DMS53 treated with DMSO at 0.1 percent for 48 hours (cell line): ENCODE results near the gene YKT6.
A peak's percentile ranks its signal among the peaks of the same experiment; 100 is the strongest.
"Not testable (repeated sequence)": the region's sequence is repeated elsewhere in the genome, so short reads cannot be mapped to it uniquely, and the experiment has no call there.

Source experiments
- DNase-seq: peaks from one replicate; lab custom pipeline; 2025; ENCODE audit not compliant: unreplicated experiment; lab: John Stamatoyannopoulos, UW

The YKT6 gene

DNA sequence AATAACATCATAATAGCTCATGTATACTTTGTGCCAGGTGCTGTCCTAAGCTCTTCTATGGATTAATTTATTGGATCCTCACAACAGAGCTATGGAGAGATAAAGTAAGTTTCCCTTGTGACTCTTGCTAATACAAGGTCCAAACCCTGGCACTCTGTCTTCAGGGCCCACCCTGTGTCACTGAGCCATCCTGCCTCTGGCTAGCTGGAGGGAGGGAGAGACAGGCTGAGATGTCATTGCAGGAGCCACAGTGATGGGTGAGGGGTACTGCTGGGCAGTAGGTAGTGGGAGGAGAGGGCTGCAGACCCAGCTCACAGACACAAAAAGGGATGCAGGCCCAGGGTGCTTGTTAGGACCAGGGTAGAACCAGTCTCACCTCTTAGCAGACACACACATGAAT, 28.4 kb upstream of the YKT6 start:
- no peak for DNase-seq

DNA sequence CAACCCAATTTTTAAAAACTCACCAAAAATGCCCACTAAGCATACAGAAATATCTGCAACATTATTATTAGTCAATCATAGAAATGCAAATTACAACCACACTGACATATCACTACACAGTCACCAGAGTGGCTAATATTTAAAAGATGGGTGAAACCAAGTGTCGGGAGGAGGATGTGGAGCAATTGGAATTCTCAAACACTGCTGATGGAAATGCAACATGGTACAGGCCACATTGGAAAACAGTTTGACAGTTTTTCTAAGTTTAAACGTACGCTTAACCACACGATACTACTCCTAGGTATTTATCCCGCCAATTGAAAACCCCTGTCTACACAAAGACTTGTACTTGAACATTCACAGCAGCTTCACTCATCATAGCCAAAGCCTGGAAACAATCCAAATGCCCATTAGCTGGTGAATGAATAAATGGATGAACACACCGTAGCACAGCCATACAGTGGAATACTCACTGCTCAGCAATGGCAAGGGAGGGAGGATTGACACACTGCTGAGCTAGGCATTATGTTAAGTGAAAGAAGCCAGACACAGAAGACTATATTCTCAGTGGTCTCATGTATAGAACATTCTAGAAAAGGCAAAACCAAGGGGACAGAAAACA, 27.9 kb upstream of the YKT6 start:
- DNase-seq, result no peak

DNA sequence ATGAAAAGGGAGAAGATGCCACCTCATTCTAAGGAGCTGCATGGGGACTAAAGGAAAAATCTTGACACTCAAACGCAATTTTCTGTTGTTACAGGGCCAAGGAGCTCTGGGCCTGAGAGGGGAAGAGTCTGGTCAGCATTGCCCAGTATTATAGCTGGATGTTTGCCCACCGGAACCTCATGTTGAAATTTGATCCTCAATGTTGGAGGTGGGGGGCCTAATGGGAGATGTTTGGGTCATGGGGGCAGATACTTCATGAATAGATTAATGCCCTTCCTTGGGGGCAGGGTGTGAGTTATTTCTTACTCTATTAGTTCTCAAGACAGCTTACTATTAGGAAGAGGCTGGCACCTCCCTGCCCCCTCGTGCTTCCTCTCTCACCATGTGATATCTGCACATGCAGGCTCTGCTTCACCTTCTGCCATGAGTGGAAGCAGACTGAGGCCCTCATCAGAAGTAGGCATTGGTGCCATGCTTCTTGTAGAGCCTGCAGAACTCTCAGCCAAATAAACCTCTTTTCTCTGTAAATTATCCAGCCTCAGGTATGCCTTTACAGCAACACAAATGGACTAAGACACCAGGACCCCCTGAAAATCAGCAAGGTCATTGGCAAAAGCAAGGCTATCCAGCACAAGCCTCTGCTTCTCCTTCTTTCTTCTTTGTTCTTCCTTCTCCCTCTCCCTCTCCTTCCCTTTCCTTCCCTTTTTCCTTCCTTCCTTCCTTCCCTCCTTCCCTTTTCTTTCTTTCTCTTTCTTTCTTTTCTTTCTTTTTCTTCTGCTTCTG, 26.7 kb upstream of the YKT6 start:
- no peak for DNase-seq

DNA sequence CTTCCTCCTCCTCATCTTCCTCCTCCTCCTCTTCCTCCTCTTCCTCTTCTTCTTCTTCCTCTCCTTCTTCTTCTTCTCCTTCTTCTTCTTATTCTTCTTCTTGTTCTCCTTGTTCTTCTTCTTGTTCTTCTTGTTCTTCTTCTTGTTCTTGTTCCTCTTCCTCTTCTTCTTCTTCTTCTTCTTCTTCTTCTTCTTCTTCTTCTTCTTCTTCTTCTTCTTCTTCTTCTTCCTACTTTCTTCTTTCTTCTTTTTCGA, 26.2 kb upstream of the YKT6 start:
- DNase-seq, result not testable (repeated sequence)

DNA sequence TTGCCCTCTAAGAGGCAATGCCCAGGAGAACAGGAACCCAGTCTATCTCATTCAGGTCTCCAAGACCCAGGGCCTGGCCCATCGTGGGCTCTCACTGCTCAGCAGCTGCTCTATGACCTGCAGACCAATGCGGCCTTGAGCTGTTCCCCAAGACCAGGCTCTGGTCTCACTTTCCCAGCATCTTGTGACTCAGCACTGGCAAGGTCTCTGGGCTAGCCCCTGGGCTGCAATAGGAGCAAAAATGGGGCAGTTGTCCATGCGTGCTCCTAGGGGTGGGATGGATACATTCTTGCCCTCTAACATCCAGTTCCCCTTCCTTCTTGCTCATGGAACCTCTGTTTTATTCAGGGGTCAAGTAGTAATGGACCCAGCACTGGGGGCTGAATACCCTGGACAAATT, 25.0 kb upstream of the YKT6 start:
- DNase-seq, result no peak

DNA sequence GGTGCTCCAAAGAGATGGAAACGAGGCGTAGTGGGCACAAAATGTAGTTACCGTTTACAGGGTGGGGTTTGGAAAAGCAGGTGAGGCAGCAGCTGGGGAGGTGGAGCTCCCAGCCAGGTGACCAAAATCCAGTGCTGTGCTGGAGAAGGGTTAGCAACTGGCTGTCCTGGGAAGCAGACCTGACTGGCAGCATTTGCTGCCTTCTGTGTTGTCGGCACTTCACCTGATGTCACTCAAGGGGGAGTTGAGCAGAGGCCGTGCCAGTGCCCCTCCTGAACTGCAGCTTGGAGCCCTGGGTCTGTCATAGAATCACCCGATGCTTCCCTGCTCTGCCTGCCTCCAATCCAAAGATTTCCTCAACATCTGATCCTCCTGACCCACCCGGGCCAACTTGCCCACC, 24.3 kb upstream of the YKT6 start:
- no peak for DNase-seq

DNA sequence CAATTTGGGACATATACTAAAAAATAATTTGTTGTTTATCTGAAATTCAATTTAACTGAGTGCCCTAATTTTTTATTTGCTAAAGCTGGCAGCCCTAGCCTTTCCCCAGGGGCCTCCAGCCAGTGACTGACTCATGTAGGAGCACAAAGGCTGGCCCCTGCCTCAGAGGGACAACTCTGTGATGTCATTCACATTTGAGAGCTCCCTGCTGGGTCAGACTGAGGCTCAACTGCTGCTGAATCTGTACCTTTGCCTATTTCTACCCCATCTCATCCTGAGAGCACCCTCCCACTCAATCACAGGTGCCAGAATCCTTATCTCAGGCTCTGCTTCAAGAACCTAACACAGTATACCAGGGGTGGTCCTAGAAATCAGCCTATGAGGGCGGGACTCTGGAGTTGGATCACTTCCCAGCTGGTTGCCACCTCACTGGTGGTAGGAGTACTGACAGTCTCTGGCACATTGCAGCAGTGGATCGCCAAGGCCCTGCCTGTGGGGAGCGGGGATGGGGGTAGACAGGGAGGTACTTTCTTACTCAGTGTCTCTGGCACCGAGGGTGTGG, 23.1 kb upstream of the YKT6 start:
- no peak for DNase-seq

DNA sequence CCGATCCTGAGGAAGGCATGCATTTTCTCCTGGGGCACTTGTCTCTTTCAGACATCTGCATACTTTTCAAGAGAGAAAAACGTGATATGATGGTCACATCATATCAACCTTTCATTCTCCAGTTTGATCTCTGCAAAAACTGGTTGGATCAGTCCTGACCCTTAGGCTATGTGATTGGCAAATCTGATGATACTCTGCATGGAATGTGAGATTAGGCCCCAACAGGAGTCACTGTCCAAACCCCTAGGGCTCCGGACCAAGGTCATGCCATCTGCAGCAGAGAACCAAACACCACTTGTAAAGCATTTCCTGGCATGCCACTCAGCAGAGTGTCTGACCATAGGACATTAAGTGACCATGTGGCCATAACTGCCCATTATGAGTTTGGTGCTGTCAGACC, 20.1 kb upstream of the YKT6 start:
- DNase-seq, result no peak

DNA sequence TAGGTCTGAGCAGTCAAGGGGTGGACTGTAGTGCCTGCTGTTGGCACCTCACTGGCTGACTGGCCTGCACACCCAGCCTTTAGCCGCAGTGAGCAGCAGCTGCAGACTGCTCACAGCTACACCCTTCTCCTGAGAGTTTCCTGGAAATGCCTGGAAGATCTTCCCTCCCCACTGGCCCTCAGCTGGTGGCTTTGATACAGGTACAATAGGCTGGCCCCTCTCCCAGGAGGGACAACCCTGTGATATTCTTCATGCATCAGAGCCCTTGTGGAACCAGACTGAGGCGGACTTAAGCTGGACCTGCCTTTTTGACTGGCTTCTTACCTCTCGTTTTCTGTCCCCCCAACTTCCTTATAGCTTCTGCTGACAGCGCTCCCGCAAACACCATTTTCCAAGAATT, 18.0 kb upstream of the YKT6 start:
- DNase-seq, result no peak

DNA sequence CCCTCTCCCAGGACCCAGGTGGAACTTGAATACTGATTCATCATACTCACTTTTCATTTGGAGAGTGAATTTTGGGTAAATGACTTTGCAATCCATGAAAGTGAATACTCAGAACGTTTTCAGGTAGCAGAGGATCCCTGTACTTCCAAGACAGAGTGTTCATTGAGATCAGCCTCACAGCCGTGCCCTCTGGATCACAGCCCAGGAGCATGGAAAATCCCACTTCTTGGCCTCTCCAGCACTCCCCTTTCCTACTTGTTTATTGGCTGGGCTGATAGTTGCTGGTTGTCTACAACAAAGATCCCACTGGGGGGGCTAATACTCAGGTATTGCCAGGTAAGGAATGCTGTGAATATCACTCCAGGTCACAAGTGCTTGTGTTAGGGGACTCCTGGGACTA, 17.4 kb upstream of the YKT6 start:
- no peak for DNase-seq

DNA sequence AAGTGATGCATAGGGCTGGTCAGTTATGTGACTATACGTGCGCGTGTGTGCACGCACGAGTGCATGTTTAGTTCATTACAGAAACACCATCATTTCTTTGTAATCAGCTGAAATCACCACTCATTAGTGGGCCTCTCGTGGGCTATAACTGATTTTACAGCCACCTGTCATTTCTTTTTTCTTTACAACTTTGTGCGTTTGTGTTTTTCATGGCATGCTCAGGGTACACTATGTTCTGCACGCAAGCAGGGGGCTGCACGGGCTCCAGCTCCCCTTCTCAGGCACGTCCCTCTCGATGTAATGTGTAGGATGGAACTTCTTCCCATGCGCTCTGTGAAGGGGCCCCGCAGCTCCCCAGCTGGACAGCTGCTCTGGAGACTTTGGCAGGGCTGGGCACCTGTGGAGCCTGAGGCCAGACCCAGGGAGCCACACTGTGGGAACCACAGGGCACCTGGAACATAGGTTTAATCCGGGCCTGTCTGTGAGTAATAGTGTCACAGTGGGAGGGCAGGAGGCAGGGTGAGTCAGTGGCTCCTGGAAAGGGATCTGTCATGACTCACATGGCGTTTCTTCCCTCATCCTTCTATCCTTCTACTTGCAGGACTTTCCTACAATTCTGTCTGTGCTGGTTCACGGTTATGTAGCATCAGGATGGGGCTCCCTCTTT, 16.4 kb upstream of the YKT6 start:
- peak; percentile 13 for DNase-seq

DNA sequence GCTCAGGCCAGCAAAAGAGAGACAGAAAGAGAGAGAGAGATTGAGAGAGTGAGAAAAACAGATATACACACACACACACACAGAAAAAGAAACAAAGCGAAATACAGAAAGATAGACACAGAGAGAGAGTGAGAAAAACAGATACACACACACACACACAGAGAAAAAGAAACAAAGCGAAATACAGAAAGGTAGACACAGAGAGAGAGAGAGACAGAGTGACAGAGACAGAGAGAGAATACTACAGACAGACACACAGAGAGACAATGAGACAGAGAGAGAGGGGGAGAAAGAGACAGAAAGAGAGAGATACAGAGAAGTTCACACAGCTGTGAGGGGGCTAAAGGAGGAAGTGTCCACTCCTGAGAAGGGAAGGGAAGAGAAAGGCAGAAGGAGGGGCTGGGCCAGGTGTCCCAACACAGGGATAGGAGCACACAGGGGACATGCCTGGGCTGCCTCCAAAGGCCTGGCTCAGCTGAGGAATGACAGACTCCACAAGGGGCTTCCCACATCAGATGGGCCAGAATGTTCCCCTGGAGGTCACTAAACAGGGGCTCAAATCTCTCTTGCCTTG, 15.8 kb upstream of the YKT6 start:
- no peak for DNase-seq

DNA sequence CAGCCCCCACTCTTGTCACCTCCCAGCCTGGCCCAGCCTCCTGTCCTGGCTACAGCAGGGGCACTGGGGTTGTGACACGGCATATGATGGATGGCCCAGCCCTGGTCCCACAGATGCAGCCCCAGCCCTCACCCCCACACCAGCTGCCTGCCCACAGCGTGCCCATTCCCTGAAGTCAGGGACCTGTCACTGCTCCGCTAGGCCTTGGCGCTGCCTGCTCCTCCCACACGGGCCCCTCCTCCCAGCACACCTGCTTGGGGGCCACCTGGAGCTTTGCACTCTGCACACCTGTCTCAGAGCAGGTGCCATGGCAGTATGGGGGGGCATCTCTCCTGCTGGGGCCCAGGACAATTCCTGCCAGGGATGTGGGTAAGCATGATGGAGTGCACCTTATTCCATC, 15.0 kb upstream of the YKT6 start:
- DNase-seq, result no peak

DNA sequence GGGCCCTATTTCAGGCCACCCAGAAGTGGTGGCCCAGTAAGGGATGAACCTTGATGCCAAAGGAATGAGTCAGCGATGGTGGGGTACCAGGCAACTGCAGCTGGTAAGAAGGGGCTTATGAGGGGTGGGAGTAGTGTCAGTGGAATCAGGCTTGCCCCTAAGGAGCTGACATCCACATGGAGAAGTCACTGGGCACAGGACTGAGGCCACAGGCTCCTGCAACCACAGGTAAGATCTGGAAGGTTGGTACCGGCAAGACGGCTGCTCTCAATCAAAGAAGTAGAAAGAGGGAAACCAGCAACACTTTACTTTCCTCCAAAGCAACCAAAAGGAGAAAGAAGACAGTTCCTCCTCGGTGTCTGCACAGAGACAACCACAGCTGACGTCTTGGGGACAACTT, 14.0 kb upstream of the YKT6 start:
- no peak for DNase-seq

DNA sequence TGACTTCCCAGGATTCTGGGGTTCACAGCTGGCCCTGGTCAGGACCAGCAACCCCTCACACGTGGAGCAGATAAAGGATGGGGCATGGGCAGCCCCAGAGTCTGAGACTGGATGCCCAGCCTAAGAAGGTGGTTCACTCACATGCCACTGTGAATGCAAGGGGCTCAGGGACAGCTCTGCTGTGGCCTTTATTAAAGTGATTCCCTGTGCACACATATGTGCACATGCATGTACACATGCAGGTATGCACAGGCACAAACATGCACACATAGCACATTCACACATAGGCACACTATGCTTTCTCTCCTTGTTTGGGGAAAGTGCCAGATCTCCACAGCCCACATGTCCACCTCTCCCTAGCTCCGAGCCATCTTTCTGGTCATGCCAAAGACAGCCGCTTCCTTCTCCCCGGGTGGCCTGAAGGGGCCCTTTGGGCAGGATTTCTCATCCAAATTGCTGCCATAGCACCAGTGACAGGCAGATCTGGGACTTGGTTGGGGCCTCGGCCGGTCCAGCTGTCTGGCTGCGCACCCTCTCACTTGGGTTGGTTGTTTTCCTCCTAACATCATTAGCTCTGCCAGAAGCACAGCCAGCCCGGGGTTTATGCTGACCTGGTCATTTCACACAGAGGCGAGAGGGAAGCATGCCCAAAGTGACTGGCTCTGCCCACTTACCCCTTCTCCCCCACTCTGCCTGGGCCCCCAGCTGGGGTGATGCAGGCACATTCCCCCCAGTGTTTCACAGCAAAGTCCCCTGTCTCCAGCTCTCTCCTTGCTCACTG, 13.0 kb upstream of the YKT6 start:
- no peak for DNase-seq

DNA sequence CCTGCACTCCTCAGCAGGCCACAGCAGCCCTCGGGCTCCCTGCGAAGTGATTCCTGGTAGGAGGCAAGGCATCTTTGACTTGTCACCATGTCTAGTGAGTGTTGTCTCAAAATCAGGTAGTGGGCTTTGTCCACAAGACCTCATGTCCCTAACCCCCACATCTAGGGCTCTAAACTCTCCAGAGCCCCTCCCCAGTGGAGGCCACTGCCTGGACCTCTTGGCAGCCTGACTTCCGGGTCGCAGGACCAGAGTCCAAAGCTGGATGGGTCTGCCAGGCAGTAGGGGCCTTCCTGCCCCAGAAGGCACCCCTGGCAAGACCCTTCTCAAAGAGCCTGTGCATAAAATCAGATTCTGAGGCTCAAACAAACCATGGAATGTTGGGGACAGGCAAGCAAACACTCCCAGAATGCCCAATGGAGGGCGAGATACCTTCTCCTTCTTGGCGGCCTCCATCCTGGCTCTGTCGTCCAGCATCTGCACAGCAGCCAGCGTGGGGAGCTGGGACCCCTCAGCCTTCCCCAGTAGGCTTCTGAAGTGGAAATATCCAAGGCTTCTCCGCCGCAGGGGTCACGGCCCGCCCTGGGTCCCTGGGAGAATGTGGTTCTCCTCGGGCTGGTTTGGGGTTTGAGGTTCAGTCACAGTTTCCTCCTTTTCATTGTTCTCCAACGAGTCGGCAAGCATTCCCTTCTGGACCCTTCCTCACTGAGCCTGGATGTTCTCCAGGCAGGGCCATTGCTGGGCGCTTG, 12.1 kb upstream of the YKT6 start:
- DNase-seq, result no peak

DNA sequence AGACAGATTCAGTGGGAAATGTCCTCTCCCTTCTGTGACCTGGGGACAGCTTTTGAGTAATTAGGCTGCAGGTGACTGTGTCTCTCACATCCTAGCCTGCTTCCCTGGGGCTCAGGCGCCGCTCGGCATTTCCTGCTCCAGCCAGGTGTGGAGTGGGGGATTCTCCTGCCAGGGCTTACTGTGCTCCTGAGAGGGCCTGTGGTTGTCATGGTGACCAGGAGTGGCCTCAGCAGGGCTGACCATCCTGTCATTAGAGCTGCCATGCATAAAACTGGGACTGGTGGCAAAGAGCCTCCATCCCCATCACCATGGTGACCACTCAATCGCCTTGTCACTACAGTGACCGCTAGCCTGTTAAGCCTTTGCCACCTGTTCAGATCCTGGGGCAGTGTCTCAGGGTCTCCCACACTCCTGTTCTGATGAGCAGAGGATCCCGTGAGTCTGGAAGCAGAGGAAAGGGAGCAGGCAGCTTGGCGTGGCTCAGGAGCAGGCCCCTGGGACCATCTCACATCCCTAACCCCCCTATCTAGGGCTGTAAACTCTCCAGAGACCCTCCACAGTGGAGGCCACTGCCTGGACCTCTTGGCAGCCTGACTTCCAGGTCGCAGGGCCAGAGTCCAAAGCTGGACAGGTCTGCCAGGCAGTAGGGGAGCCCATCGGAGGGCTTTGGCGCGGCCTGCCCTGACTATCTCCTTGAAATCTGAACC, 11.3 kb upstream of the YKT6 start, which contains the start of gene GCK:
Gene GCK, minus strand, starts transcription at position 154 of the 707 bp plus-strand sequence. CDS start 486 bp downstream, outside the sequence.
- peak; percentile 30 for DNase-seq

DNA sequence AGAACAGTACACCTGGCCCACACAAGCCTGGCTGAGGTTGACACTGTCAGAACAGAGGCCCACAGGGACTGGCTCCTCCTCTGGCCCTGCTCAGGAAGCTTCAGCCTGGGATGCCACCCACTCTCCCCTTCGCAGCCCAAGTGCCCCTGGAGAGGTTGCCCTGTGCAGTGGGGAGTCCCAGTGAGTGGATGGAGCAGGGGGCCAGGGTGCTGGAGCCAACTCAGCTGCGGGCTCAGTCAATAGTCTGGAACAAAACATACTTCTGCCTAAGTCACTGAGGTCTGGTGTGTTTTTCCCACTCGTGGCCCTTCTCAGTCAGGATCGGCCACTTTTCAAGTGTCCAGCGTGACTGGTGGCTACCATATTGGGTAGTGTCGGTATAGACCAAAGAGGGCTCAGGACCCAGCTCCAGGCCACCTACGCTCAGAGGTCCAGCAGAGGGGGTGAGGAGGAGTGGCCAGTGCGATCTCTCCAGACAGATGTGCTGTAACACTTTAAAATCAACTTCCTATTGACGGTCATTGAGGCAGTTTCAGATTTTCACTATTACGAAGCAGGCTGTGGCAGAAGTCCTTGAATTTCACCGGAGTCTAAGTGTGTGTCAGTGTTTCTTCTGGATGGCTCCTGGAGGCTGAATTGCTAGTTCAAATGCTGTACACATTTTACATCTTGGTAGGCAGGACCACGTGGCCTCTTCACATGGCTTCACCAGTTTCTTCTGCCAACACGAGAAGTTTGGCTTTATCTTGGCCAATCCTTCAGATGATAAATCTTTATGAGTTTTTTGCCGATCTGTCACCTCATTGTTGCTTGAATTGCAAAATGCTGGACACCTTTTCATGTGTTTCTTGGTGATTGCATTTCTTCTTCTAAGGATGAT, 10.5 kb upstream of the YKT6 start:
- DNase-seq, result no peak

DNA sequence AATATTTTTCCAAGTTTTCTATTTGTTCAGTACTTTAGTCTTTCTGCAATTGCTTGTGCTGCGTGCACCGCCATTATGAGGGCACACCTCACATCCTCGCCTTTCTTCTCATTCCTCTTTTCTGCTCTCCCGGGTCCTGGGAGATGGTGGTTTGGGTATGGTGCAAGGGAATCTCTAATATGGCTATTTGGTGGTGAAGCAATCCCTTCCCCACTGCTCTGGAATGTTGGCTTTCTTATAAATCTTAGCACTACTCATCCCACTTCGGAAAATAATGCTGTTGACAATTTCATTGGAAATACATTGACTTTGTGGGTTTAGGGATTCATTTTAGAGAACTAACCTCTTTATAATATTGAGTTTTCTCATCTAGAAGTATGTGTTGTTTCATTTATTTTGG, 9.6 kb upstream of the YKT6 start:
- no peak for DNase-seq
